ENCODE measurements around the gene CD3D. TPM values are rescaled to one million over a fixed set of nuclear protein-coding genes. Genes with fewer than 3 reads are reported as not detected.

The CD3D gene
- total and polyA plus RNA-seq, 2 of the 4 experiments (the other 2 are of a cell fraction): not detected

GRCh38 chr11:118334745-118335144, 7.8 kb downstream of the CD3D start:
- Histone ChIP-seq H2BK120ac (ENCODE audit: low read depth, low read length) (no peak overlapping the region), H2AK9ac (replicated peaks; ENCODE audit: low read depth, low read length, poor library complexity) (no peak overlapping the region), H3K9me1 (ENCODE audit: insufficient read depth, low read length) (no peaks in the 10 kb centered on the region), H3K36me3 (ENCODE audit: control insufficient read depth, insufficient read depth, low read length) (no peaks in the 10 kb centered on the region), H2AFZ (replicated peaks; ENCODE audit: low read length, poor library complexity) (no peak overlapping the region), H2BK15ac (ENCODE audit: low read depth, low read length) (no peak overlapping the region), H2AK5ac (ENCODE audit: low read depth, low read length) (no peak overlapping the region), H3K9me3 (ENCODE audit: control insufficient read depth, insufficient read depth, low read length) (no peaks in the 10 kb centered on the region), H3K27me3 (ENCODE audit: control insufficient read depth, insufficient read depth, low read length) (peaks cover 3% of the 10 kb centered on the region; the same call in 1 of the 2 replicates), H3K14ac (replicated peaks; ENCODE audit: low read depth, low read length) (no peak overlapping the region), H3K9ac (ENCODE audit: low read depth, low read length) (no peak overlapping the region), H3K27ac (ENCODE audit: insufficient read depth, low read length) (no peak overlapping the region), H2BK20ac (ENCODE audit: low read depth, low read length) (no peak overlapping the region), H3K4me3 (ENCODE audit: insufficient read depth, low read depth, low read length) (no peak overlapping the region), H4K20me1 (ENCODE audit: insufficient read depth, low read length) (no peaks in the 10 kb centered on the region), H3K4me1 (ENCODE audit: control insufficient read depth, insufficient read depth, low read length) (no peaks in the 10 kb centered on the region), H3K18ac (ENCODE audit: low read depth, low read length) (no peak overlapping the region), H3K4me2 (ENCODE audit: low read depth, low read length) (no peak overlapping the region), H2BK5ac (ENCODE audit: low read depth, low read length, poor library complexity, severe bottlenecking) (no peak overlapping the region), H3K79me1 (ENCODE audit: low read depth in 1 of 2, low read length in 2 of 2) (no peaks in the 10 kb centered on the region), H4K5ac (ENCODE audit: low read depth, low read length) (no peak overlapping the region), H4K8ac (ENCODE audit: low read depth in 2 of 2, low read length in 2 of 2) (no peak overlapping the region), H3K23ac (ENCODE audit: low read depth, low read length) (no peak overlapping the region), H3K4ac (ENCODE audit: low read depth, low read length) (no peak overlapping the region), H4K91ac (ENCODE audit: insufficient read depth, low read depth, low read length) (no peak overlapping the region), H3K56ac (ENCODE audit: extremely low read depth, insufficient read depth, low read length) (no peak overlapping the region)
- in situ Hi-C loops (cut with MboI; ENCODE audit: low sequenced_read_pairs) (no loop called here), dilution Hi-C loops (cut with HindIII; ENCODE audit: low sequenced_read_pairs, unreplicated experiment) (no loop called here), intact Hi-C loops (cut with micrococcal nuclease) (no loop called here)
- DNase-seq (no peak), ATAC-seq (ENCODE audit: low read depth) (no peak)
- ChIA-PET POLR2A (ENCODE audit: unreplicated experiment) (interaction anchor here (0.7 kb wide), 1 partner anchor 72 kb away, joined by 4 read pairs; no protein-coding TSS in a partner anchor), CTCF (no interaction called here)
- no TSS peak for BruUV-seq (replicated peaks)
- WGBS, 2 experiments (ENCODE audit: extremely low coverage in 2 of 2, insufficient read length in 1 of 2): no CpG with 5 or more reads among the region's 1 CpG
- no peak for TF ChIP-seq USF2 (IDR thresholded peaks at IDR 0.05; ENCODE audit: low read depth, low read length)
- TF ChIP-seq CTCF (conservative IDR thresholded peaks at IDR 0.05; ENCODE audit: low read depth, low read length): no peak
- no peak for TF ChIP-seq CHD1 (IDR thresholded peaks at IDR 0.05; ENCODE audit: low read depth, low read length)
- no peak for TF ChIP-seq MAZ (IDR thresholded peaks at IDR 0.05; ENCODE audit: borderline replicate concordance, low read depth, low read length)
- no peak for TF ChIP-seq MAFK (IDR thresholded peaks at IDR 0.05; ENCODE audit: low read depth, low read length)
- no peak for TF ChIP-seq NFE2L2 (IDR thresholded peaks at IDR 0.05; ENCODE audit: low read depth, low read length)
- TF ChIP-seq ELK1 (IDR thresholded peaks at IDR 0.05; ENCODE audit: borderline replicate concordance, low read depth, low read length): no peak
- TF ChIP-seq FOS (IDR thresholded peaks at IDR 0.05; ENCODE audit: low read depth, low read length): no peak
